NB4 (cell line): Measurements from ENCODE around the gene TSHZ2.

Source experiments
- MYC ChIP-seq: IDR thresholded peaks from 2 replicates; pipeline ENCODE4 v1.6.1; 2011; ENCODE audit warnings: low read depth, low read length
- POLR2A ChIP-seq: IDR thresholded peaks from 2 replicates; pipeline ENCODE4 v1.6.1; 2011; ENCODE audit warnings: mild to moderate bottlenecking; ENCODE audit not compliant: insufficient read length; ENCODE audit errors: extremely low read depth
- TF ChIP-seq, protein P1 (sequence below): IDR thresholded peaks from one replicate; pipeline ENCODE4 v1.5.1; 2012; ENCODE audit warnings: low read depth, low read length
- TF ChIP-seq, protein P2 (sequence below): IDR thresholded peaks from 2 replicates; pipeline ENCODE4 v1.6.1; 2011; ENCODE audit warnings: low read depth, low read length

DNA sequence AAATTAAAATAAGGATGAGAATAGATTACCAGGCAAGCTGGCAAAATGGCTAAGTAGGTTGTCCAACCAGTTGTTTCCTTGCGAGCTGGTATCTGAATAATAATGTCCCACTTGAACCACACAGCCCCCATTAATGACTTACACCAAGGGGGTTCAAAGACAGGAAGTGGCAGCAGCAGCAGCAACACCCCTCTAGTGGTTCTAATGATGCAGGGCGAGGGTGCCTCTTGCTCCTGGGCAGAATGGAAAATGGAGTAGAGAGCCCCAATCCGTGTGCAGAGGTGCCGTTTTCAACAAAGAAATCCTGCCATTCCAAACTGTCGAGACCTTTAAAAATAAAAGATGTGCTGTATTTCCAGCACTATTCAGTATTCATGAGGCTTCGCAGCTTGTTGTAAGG lies 218.1 kb downstream of the TSHZ2 start:
- TF ChIP-seq, protein P1, sequence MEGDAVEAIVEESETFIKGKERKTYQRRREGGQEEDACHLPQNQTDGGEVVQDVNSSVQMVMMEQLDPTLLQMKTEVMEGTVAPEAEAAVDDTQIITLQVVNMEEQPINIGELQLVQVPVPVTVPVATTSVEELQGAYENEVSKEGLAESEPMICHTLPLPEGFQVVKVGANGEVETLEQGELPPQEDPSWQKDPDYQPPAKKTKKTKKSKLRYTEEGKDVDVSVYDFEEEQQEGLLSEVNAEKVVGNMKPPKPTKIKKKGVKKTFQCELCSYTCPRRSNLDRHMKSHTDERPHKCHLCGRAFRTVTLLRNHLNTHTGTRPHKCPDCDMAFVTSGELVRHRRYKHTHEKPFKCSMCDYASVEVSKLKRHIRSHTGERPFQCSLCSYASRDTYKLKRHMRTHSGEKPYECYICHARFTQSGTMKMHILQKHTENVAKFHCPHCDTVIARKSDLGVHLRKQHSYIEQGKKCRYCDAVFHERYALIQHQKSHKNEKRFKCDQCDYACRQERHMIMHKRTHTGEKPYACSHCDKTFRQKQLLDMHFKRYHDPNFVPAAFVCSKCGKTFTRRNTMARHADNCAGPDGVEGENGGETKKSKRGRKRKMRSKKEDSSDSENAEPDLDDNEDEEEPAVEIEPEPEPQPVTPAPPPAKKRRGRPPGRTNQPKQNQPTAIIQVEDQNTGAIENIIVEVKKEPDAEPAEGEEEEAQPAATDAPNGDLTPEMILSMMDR = no peak
- TF ChIP-seq POLR2A = no peak
- TF ChIP-seq, protein P2, sequence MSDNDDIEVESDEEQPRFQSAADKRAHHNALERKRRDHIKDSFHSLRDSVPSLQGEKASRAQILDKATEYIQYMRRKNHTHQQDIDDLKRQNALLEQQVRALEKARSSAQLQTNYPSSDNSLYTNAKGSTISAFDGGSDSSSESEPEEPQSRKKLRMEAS = no peak
- no peak for TF ChIP-seq MYC
